OCI-M1 (cell line): Measurements from ENCODE around the gene NPSR1.
"Not testable (repeated sequence)": the region's sequence is repeated elsewhere in the genome, so short reads cannot be mapped to it uniquely, and the experiment has no call there.

Source experiments
- DNase-seq: peaks from one replicate; lab custom pipeline; 2025; lab: John Stamatoyannopoulos, UW

NPSR1 gene, protein sequence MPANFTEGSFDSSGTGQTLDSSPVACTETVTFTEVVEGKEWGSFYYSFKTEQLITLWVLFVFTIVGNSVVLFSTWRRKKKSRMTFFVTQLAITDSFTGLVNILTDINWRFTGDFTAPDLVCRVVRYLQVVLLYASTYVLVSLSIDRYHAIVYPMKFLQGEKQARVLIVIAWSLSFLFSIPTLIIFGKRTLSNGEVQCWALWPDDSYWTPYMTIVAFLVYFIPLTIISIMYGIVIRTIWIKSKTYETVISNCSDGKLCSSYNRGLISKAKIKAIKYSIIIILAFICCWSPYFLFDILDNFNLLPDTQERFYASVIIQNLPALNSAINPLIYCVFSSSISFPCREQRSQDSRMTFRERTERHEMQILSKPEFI

DNA sequence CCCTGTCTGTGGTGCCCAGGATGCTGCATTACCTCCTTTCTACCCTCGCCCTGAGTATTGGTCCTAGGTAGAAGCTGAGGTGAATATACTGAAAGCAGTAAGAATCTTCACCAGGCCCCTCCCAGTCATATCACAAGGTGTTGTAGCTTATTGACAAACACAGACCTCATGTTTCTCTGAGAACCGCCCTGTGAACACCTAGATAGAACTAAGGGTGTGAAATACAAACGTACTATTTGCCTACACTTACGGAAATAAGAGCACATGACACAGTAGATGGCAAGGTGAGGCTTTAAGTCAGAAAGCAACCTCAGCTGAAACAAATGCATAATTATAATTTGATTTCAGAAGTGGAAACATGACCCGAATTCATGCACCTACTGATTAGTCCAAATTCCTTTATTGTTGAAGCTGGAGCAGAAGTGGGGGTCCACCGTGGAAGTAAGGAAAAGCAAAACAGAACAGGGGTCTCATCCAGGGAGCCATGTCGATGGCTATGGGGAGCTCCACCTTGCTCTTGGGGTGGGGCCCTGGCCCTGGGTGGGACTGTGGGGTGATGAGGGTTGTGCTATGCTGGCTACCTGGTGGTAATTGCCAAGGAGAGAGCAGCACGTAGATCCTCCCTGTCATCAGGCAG is at the start of gene NPSR1:
TSS of gene NPSR1 (plus strand) at position 587 of the 637 bp plus-strand sequence. CDS start 195 bp downstream, outside the sequence.
- no peak for DNase-seq

DNA sequence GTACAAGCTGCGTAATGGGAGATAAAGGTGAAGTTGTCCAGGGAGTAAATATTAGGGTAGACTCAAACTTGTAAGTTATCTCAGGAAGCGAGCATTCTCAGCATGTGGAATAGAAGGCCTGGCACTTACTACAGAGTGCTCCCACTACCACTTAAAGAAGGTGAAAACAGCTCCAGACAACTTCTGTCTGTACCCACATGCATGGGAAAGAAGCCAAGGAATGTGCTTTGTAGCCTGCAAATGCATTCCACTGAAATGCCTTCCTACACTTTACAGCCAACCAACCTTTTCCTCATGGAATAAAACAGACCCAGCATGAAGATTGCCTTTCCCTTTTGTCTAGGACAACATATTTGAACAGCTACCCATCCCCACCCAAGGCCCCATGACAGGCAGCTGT is 45.4 kb upstream of the NPSR1 start:
- DNase-seq: no peak

DNA sequence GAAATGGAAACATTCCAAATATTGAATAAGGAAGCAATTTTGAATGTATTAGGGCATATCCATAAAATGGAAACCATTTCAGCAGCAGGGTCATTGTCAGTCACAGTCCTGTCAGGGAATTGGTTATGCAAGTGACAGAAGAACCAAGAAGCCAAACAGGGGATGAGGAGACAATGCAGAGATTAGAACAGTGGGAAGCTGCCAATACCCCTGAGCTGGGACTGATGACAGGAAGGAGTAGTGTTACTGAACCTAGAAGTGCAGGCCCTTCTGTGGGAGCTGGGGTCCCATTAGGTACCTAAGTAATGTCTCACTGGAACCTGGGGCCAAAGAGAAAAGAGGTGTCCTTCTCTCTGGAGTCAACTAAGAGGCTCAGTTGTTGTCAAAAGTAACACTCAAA is 37.6 kb upstream of the NPSR1 start:
- DNase-seq: no peak

DNA sequence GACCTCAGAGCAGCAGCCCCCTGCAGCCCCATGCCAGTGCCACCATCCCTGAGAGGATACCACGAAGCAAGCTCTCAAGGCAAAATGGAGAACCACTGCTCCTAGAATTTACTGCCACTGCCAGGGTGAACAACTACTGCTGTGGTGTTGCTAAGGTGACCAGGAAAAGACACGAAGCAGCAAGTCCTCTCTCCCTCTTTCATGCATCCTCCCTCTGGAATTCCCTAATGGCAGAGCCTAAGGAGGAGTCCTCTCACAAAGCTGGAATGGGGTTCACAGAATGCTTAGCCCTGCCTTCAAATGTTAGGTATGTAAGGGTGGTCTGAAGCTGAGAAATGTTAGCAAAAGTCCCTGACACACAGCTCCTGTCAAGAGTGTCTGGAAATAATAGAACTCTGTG is 35.8 kb upstream of the NPSR1 start:
- no peak for DNase-seq

DNA sequence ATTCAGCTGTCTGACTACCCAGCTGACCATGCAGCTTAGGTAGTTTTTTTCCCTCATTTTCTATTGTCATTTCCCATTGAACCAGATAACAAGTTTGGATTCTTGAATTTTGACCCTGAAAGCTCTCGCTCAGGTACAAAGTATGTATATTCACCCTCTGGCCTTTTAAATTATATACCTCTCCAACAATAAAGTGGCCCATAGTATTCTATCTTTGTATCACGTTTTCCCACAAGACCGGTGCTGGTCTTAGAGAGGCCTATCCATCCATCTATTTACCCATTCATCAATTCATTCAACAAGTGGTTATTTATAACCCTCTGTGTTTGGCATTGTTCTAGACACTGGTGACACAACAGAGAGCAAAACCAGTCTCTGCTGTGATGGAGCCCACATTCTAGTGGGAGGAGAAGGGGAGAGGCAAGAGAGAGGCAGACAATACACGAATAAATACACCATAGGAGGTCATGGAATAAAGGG is 35.2 kb upstream of the NPSR1 start:
- no peak for DNase-seq

DNA sequence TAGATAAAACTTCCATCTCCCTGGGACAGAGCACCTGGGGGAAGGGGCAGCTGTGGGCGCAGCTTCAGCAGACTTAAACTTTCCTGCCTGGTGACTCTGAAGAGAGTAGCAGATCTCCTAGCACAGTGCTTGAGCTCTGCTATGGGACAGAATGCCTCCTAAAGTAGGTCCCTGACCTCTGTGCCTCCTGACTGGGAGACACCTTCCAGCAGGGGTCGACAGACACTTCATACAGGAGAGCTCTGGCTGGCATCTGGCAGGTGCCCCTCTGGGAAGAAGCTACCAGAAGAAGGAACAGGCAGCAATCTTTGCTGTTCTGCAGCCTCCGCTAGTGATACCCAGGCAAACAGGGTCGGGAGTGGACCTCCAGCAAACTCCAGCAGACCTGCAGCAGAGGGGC is 29.4 kb upstream of the NPSR1 start:
- DNase-seq: not testable (repeated sequence)

DNA sequence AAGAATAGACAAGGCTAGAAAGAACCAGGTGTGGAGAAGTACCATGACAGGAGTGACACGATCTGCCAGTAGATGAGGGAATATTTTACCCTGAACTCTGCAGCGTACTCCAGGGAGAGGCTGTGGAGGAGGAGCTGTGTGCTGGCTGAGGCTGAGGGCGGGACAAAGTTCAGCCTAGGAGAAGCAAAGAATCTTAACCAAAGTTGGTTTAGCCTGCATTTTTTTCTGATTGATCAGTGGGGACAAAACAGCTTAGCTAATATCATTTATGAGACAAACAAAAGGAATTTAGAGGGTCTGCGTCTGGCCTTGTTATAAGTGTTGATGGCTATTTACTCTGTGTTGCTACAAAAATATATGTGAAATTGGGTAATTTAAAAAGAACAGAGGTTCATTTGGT is 5.2 kb upstream of the NPSR1 start:
- DNase-seq: no peak

DNA sequence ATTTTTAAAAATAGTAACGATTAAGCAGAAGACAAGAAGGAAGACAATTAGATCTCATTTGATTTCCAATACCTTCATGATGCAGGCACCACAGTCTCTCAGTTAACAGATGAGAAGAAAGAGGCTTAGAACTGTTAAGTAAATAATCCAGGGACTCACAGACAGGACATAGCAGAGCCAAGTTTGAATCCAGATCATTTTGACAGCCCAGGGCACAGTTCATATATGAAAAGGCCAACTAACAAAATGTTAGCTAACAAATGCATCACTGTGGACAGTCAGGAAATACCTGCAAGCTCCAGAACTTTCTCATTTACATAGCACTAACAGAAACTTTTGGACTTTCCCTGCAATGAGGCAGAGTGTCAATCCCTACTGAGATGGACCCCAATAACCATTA is 4.2 kb upstream of the NPSR1 start:
- DNase-seq: no peak

DNA sequence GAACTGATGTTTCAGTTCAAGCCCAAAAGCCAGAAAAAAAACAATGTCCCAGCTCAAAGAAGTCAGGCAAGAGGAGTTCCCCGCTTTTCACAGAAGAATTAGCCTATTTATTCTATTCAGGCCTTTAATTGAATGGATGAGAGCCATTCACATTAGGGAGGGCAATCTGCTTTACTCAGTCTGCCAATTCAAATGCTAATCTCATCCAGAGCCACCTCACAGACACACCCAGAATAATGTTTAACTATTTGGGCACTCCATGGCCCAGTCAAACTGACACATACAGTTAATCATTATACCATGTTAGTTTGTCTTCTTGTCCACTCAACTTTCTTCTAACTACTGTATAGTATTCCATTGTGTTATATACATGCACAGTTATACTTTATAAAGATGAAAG is 2.6 kb upstream of the NPSR1 start:
- DNase-seq: no peak

DNA sequence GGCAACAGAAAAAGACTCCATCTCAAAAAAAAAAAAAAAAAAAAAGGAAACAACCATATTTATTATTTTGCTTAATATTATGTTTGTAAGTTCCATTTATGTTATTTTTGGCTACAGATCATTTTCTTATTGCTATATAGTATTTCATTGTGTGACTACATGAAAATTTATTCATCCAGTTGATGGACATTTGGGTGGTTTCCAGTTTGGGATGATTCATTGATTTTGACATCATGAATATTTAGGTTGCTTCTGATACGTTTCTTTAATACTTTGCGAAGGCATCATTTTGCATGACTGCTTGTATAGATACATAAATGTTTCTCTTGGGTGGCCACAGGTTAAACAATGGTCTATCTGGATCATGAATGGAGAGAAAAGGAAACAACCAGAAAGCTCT is 2.0 kb upstream of the NPSR1 start:
- no peak for DNase-seq

DNA sequence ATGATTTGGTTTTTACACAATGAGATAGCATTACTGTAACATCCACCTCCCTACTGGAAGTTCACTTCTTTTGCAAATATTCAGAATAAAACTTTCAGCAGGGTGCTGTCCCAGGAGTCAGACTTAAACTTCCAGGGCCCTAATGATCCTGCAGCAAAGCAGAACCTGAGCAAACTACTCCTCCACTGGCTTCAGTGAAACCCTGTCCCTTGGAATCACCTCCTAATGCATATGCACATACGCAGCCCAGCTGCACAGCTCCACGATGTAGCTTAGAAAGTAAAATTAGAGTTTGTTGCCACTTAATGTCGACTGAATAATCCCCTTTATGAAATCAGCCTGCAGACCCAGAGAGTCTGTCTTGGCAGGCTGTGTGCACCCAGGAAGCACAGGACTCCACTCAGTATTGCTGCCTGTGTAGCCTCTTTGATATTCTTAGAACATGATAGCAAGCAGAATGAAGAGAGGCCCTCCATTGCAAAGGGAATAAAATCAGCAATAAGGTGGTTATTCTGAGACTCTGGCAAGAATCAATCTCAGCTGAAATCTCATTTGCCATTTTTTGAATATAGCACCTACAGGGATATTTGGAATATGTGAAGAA is 1.6 kb downstream of the NPSR1 start:
- DNase-seq: no peak

DNA sequence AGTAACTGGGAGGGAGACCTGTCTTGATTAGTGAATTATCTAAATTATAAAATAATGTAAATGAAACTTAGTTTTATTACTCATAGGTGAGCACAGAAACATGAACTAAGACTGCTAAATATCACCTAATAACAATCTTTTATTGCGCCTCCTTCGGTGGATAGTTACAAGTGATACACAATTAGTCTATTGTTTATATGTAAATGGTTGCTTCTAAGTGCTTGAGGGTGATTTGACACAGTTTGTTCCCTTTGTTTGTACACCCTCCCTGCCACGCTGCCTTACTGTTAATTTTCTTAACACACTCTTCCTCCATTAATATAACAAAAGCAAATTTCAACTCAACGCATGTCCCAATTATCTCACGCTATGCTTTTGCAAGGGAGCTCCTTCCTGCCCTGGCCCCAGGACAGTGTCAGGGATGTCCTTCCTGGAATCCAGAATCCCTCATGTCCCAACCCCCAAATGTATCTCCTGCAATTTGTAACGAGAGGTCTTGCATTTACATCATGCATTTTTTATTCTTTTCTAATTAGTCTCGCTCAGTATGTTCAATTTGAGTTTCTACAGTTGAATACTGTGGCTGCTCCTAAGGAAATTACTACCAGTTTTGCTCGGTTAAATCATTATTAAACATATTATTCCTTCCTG is 4.2 kb downstream of the NPSR1 start:
- no peak for DNase-seq

DNA sequence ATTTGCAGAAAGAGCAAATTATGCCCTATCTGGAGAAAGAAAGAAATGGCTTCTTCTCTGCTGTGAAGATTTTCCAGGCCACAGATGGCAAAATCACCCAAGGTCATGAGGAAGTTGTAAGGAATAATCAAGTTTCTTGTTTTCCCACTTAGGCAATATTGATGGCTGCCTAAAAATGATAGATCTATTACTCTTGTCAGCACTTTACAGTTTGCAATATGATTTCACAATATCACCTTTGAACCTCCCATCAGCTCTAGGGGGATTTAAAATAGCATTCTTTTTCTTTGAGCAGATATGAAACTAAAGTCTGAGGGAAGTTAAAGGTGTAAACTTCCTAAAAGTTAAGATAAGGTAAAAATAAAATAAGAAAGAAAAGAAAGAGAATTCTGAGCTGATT is 6.7 kb downstream of the NPSR1 start:
- DNase-seq: no peak

DNA sequence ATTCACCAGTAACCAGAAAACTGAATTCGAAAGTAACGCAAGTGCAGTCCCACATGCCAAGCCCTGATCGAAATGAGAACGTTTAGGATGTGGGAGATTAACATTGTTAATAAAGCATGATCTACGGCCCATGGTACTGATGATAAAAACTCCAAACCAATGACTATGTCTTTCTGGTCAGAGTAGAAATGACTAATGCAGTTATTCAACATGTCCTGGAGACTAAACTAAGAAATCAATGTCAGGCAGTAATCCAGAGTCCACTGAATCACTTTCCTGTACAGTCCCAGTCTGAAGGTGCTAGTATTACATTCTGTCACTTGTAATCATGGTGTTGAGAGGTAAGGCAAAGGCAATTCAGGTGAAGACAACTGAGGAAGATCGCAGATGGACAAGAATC is 14.4 kb downstream of the NPSR1 start:
- no peak for DNase-seq

DNA sequence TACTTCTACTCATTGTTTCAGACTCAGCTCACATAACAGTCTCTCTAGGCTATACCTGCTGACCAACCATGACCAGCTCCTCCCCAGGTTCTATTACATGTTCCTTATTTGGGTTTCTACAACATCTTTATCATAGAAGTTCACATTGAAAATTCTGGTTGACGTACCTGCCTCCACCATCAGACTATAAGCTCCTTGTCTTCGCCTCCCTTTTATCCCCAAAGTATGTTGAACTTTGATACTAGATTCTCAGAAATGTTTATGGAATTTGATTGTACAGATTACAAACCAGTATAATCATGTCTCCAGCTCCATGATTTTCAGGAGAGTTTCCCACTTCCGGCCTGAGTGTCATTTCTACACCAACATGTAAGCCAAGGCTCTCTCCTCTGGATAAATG is 15.0 kb downstream of the NPSR1 start:
- DNase-seq: no peak

DNA sequence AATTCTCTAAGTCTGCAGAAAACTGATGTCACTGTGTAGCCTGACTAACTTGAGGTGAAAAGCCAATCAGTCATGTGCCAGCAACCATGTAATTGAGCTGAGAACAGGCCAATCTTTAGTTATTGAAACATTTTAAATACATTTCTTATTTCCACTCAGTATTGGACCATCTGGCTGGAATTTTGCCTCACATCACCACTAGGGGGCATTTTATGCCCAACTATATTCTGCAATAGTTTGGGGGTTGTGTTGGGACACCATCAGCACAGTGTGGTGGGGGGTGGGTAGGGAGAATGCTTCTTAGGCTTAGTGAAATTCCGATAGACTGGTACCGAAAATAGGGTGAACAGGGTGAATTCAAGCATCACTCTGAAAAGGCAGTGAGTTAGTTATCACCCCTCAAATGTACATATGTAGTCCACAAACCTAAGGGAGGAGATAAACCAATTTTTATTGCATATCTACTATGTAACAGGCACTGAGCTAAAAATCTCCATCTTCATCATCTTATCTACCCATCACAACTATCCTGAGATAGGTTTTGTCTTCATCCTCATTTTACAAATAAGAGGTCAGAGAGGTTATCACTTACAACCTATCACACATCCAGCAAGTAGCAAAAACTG is 17.8 kb downstream of the NPSR1 start:
- peak; percentile 24 for DNase-seq

DNA sequence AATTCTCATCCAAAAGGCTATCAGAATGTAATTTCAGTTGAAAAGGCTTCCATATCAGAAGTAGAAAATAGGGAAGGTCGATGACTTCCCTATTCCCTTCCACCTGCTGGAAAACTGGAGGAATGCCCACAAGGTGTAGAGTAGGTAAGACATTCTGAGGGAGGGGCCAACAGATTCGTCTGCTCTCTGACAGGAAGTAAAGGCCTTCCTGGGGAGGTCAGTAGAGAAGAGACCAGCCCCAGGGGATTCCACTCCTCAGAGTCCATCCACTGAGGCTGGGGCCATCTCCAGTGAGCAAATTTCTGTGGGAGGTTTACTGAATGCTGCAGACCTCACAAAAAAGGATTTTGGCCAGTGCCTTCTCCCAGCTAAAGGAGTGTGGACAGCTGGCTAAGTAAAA is 19.5 kb downstream of the NPSR1 start:
- DNase-seq: no peak

DNA sequence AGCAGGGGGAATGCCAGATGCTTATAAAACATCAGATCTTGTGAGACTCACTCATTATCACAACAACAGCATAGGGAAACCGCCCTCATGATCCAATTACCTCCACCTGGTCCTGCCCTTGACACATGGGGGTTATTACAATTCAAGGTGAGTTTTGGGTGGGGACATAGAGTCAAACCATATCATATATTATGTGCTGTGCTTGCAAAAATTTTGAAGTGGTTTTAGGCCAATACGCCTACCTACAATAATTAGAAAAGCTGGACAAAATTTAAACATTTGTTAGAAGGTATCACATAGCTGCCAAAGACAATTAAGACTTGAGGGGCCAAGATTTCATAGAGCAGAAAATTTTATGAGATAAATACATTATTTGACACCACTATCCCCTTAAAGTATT is 29.5 kb downstream of the NPSR1 start:
- DNase-seq: no peak

DNA sequence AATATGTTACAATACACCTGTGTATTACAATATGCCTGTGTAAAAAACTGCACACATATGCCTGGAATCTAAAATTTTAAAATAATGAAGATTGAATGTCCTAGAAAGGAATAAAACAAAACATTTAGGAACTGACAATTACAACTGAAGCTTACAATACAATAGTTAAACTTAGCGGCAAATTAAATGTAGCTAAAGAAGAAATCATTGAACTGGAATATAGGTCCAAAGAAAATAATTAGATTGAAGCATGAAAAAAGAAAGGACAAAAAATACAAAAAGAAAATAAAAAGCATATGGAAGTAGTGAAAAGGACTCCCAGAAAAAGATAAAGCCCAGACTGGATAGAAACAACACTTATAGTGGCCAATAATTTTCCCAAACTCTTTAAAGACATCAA is 38.4 kb downstream of the NPSR1 start:
- DNase-seq: no peak

DNA sequence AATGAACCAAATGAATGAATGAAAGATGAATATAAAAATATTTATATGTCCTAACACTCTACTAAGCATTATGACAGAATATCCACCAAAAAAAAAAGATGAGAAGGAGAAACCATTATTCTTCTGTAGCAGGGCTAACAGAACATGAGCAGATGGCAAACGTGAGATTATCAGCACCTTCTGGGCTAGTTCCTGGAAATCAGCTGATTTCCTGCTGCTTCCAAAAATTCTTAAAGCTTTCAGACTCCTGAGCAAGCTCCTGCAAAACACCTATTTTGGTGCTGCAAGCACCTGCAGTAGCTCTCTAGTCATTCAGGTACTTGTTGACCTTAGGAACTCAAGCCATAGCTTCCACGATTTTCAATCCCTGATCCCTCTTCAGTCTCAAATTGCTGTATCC is 51.8 kb downstream of the NPSR1 start:
- peak; percentile 16 for DNase-seq

DNA sequence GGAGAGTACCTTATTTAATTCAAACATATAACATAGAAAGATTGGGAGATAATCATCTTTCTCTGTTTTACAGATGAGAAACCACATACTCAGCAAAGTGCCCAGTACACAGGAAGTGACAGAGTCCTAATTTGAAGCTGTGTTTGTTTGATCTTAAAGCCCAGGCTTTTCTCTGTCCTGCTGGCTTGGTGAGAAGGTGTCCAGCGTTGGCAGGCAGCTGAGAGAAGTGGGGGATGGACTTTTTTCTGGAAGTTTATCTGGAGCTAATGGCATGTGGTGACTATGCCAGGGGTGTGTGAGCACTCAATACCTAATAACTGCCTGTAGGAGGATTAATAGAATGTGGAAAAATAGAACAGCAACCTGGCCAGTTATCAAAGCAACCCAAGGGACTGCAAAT is 60.8 kb downstream of the NPSR1 start:
- no peak for DNase-seq

DNA sequence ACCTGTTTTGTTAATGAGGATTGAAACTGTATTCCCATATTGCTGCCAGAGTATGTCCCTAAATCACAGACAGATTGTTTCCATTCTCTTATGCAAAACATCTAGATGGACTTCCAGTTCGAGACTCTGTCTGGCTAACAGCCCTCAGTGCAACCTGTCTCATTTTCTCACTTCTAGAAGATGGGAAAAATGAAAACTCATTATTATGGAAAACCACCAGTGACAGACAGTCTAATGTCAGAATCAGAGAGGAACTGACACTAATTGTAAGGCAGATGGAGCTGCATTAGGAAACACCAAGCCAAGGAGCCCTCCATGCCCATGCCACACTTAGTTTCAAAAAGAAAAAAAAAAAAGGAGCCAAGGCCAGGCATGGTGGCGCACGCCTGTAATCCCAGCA is 61.6 kb downstream of the NPSR1 start:
- DNase-seq: no peak
